K562 (cell line): ENCODE data around the gene LRRFIP2. TPM values are rescaled to one million over a fixed set of nuclear protein-coding genes. Genes with fewer than 3 reads are reported as not detected.

ENCODE experiments used
- ATAC-seq: fragments of 200-7000 bp; cut with Tn5 transposase; 3 replicates; pipeline ENCODE4 v1.9.1; 2020; ENCODE audit warnings: moderate library complexity
- BruUV-seq: library from RNA; stranded (reverse); fragments of 400-500 nt; replicated peaks from 2 replicates; lab custom pipeline; 2021; lab: Mats Ljungman, UMichigan
- CTCF ChIA-PET: fragments of 300-600 bp; formaldehyde crosslinking; extraction: SDS; loops from one replicate; lab custom pipeline; 2021; ENCODE audit warnings: low intra/inter-chr PET ratio; lab: Yijun Ruan, JAX
- POLR2A ChIA-PET: fragments of 300-600, 350-650 bp; sonication (Branson Sonifier 250); formaldehyde crosslinking; extraction: SDS; loops from one replicate; lab custom pipeline; 2021; ENCODE audit warnings: antibody characterized with exemption, inconsistent platforms; lab: Yijun Ruan, JAX
- DNase-seq, 4 experiments: peaks; one replicate each; pipeline versions ENCODE4 v3.0.0 to v3.0.0-alpha.2; 2011 to 2018; ENCODE audit warnings: low spot score in 3 of 4, mixed read lengths in 3 of 4; ENCODE audit errors: extremely low read depth in 1 of 4
- FAIRE-seq: peaks from 2 replicates; lab custom pipeline; 2011; peaks lifted over from hg19 to GRCh38; lab: Jason Lieb, UNC
- H2AFZ ChIP-seq: 2 replicates; pipeline ENCODE4 v1.6.0; 2011; ENCODE audit warnings: low read depth, low read length, control low read depth, inconsistent platforms
- H3K27ac ChIP-seq: fragments of 200-600 bp; 3 replicates; pipeline ENCODE4 v1.8.0; 2011; ENCODE audit warnings: low read depth, mild to moderate bottlenecking, control low read depth, inconsistent platforms, low read length, moderate library complexity, mixed read lengths; ENCODE audit errors: extremely low read depth
- H3K27me3 ChIP-seq, 2 experiments: fragments of 300-600 bp in 1 of 2; 2 replicates in 1 of 2; 3 replicates in 1 of 2; pipeline versions ENCODE4 v1.6.0 to v1.8.0; 2011; ENCODE audit warnings: inconsistent platforms in 2 of 2, low read length in 2 of 2, mild to moderate bottlenecking in 1 of 2, mixed read lengths in 1 of 2, moderate library complexity in 1 of 2; ENCODE audit not compliant: control insufficient read depth in 2 of 2, insufficient read depth in 2 of 2
- H3K36me3 ChIP-seq: fragments of 300-600 bp; 3 replicates; pipeline ENCODE4 v1.8.0; 2011; ENCODE audit warnings: mild to moderate bottlenecking, low read length, inconsistent platforms; ENCODE audit not compliant: control insufficient read depth, insufficient read depth
- H3K4me1 ChIP-seq, 2 experiments: fragments of 200-600 bp in 1 of 2; replicated peaks in 1 of 2; 2 replicates in 1 of 2; 3 replicates in 1 of 2; pipeline versions ENCODE4 v1.5.1 to v1.8.0; 2011; ENCODE audit warnings: inconsistent platforms in 2 of 2, low read length in 2 of 2, mild to moderate bottlenecking in 1 of 2, mixed read lengths in 1 of 2, moderate library complexity in 1 of 2; ENCODE audit not compliant: control insufficient read depth in 2 of 2, insufficient read depth in 2 of 2
- H3K4me2 ChIP-seq: 2 replicates; pipeline ENCODE4 v1.6.1; 2011; ENCODE audit warnings: low read length, control low read depth, inconsistent platforms, mixed read lengths; ENCODE audit not compliant: insufficient read depth
- H3K4me3 ChIP-seq: fragments of 200-600 bp; sonication (generic), shearing (Covaris generic); 2 replicates; pipeline ENCODE4 v1.5.1; 2016; ENCODE audit warnings: control low read depth, inconsistent platforms
- H3K79me2 ChIP-seq: fragments of 200-600 bp; 3 replicates; pipeline ENCODE4 v1.8.0; 2011; ENCODE audit warnings: low read length, inconsistent platforms; ENCODE audit not compliant: control insufficient read depth, insufficient read depth
- H3K9ac ChIP-seq, 2 experiments: 2 replicates each; pipeline versions ENCODE4 v1.6.0 to v1.6.1; 2011; ENCODE audit warnings: low read depth in 2 of 2, low read length in 2 of 2, control low read depth in 1 of 2, inconsistent platforms in 1 of 2, mild to moderate bottlenecking in 1 of 2, mixed read lengths in 1 of 2; ENCODE audit not compliant: insufficient read depth in 1 of 2
- H3K9me1 ChIP-seq: one replicate; pipeline ENCODE4 v1.6.0; 2011; ENCODE audit warnings: inconsistent platforms, mild to moderate bottlenecking, low read length, moderate library complexity; ENCODE audit not compliant: control insufficient read depth, insufficient read depth
- H3K9me3 ChIP-seq: replicated peaks from 2 replicates; pipeline ENCODE4 v1.5.1; 2011; ENCODE audit warnings: low read depth, low read length, inconsistent platforms; ENCODE audit not compliant: control insufficient read depth, insufficient read depth
- H4K20me1 ChIP-seq: replicated peaks from 2 replicates; pipeline ENCODE4 v1.6.1; 2011; ENCODE audit warnings: low read length, inconsistent platforms, mixed read lengths; ENCODE audit not compliant: control insufficient read depth, insufficient read depth
- PTRF ChIP-seq: fragments of 450-650 bp; IDR thresholded peaks from 2 replicates; pipeline ENCODE4 v1.6.1; 2016; ENCODE audit warnings: mild to moderate bottlenecking, missing genetic modification characterization, missing compliant biosample characterization
- REST ChIP-seq, 2 experiments: fragments of 450-650 bp; formaldehyde crosslinking in 1 of 2; IDR thresholded peaks; 2 replicates each; pipeline versions ENCODE4 v1.4.0 to v1.6.1; 2014 to 2020; ENCODE audit warnings: mild to moderate bottlenecking in 2 of 2, borderline replicate concordance in 1 of 2, low read depth in 1 of 2
- WGBS: fragments of 100-300 bp; shearing (Covaris generic); methylation state at CpG from one replicate; pipeline ENCODE4 v1.1.6; 2016; ENCODE audit warnings: low coverage, mixed read lengths; ENCODE audit not compliant: insufficient coverage; ENCODE audit errors: missing lambda C conversion rate; 5-methylcytosine and 5-hydroxymethylcytosine counted together
- in situ Hi-C: fragments of 300-500 bp; cut with MboI; formaldehyde crosslinking; loops from 4 replicates; pipeline ENCODE4 v1.15.0; 2018; ENCODE audit warnings: inconsistent platforms, mixed read lengths
- intact Hi-C: fragments of 100-400 bp; cut with micrococcal nuclease; formaldehyde crosslinking; loops from 2 replicates; pipeline ENCODE4 v1.14.2; 2022
- polyA plus RNA-seq, 8 experiments: library from polyadenylated mRNA; depleted of rRNA in 4 of 8; stranded (reverse) in 5 of 8; unstranded in 3 of 8; fragments of >200 nt; fragmentation: Nextera tagmentation in 2 of 8; fragmentation: Illumina TruSeq in 1 of 8; extraction: Ambion mirVana in 2 of 8; extraction: Trizol in 1 of 8; gene quantifications; 2 replicates each; pipeline versions ENCODE4 v1.2.1 to v1.2.3, GENCODE V29; 2011 to 2014; ENCODE audit warnings: inconsistent platforms in 1 of 8, missing spikeins in 1 of 8
- total RNA-seq, 7 experiments: library from RNA; depleted of rRNA in 6 of 7; stranded (reverse); fragments of >200 nt in 6 of 7; fragmentation: Illumina TruSeq in 2 of 7; extraction: Trizol in 2 of 7; gene quantifications; 2 replicates each; pipeline versions ENCODE4 v1.2.1 to v1.2.3, GENCODE V29; 2011 to 2021; ENCODE audit warnings: low replicate concordance in 1 of 7

Gene LRRFIP2
- total and polyA plus RNA-seq, 9 of the 15 experiments (the other 6 are each of a cell fraction or from before 2014, with no cell fraction given), result 9.9 to 53.9 (median 42.7) TPM

DNA sequence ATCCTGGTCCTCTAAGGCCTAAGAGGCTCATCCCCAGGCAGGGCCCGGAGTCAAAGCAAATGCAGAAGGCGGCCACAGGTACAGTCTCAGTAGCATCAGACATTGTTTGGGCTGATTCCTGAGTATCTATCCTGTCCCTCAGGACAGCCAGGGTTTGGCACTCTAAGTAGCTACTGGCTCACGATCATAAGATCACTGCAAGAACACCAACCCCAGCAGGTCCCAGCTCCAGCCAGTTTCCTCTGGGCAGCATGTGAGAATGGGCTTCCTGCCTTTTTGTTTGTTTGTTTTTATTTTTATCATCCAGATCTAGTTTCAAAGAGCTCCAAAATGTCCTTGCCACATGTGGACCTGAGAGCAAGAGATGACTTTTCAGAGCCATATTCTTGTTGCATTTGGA, 32.7 kb downstream of the LRRFIP2 start:
- H3K9ac ChIP-seq, result no peak overlapping the region
- no peak overlapping the region for H3K27ac ChIP-seq
- no peak overlapping the region for H3K4me3 ChIP-seq
- WGBS, result 96% methylated on average over 3 of the region's 3 CpGs
- CTCF ChIA-PET, result no interaction called here
- no peak for DNase-seq
- H3K4me1 ChIP-seq, result peaks cover 0 to 14% of the 10 kb centered on the region in 2 experiments; a peak in 3 of 5 replicates
- H3K9me1 ChIP-seq, result no peaks in the 10 kb centered on the region
- POLR2A ChIA-PET, result interaction anchor here (1.3 kb wide), 1 partner anchor 19 kb away, joined by 4 read pairs; no protein-coding TSS in a partner anchor
- no TSS peak for BruUV-seq
- no peak overlapping the region for H3K4me2 ChIP-seq
- TF ChIP-seq REST (IDR thresholded peaks at IDR 0.05; ENCODE audit: borderline replicate concordance) (0 out of 2 replicates have a peak, but pooled peaks have one; percentile 7), REST (CRISPR knock-in tag; IDR thresholded peaks at IDR 0.05; ENCODE audit: low read depth) (no peak), PTRF (tag) (no peak)
- TF ChIP-seq, all 486 proteins: peak for 1
- no peaks in the 10 kb centered on the region for H3K79me2 ChIP-seq
- no peak overlapping the region for H2AFZ ChIP-seq
- H3K9me3 ChIP-seq, result no peaks in the 10 kb centered on the region
- H3K36me3 ChIP-seq, result peaks cover 27% of the 10 kb centered on the region
- no peaks in the 10 kb centered on the region; the same call in 1 of the 2 replicates for H4K20me1 ChIP-seq
- in situ Hi-C loops (no loop called here), intact Hi-C loops (no loop called here)
- ATAC-seq (no peak), FAIRE-seq (no peak)
- no peaks in the 10 kb centered on the region for H3K27me3 ChIP-seq
